Peyer's patch (tissue), 4 donors: ENCODE measurements around the gene RPGRIP1L.

Experiments used
- CTCF ChIP-seq, 6 experiments: fragments of 450-650 bp in 4 of 6; fragments of 200-600 bp in 2 of 6; sonication (generic) in 1 of 6; IDR thresholded peaks; one replicate each; pipeline ENCODE4 v1.5.1; 2017 to 2019; ENCODE audit warnings: antibody characterized with exemption in 6 of 6, mild to moderate bottlenecking in 3 of 6, moderate library complexity in 1 of 6
- POLR2A ChIP-seq, 2 donors: fragments of 450-650 bp; IDR thresholded peaks; one replicate each; pipeline ENCODE4 v1.5.1; 2017; ENCODE audit warnings: antibody characterized with exemption in 2 of 2, mild to moderate bottlenecking in 2 of 2, moderate library complexity in 2 of 2

GRCh38 chr16:53631236-53632025, 72.2 kb downstream of the RPGRIP1L start:
- TF ChIP-seq CTCF (IDR thresholded peaks at IDR 0.05) (no peak), POLR2A (IDR thresholded peaks at IDR 0.05) (no peak)
